Activated naive CD8-positive, alpha-beta T cell treated with anti-CD3 and anti-CD28 coated beads for 36 hours (primary cell): ENCODE results near the gene SV2A. TPM values are rescaled to one million over a fixed set of nuclear protein-coding genes. Genes with fewer than 3 reads are reported as not detected.
"Not testable (repeated sequence)": the region's sequence is repeated elsewhere in the genome, so short reads cannot be mapped to it uniquely, and the experiment has no call there.

Experiments used
- DNase-seq: peaks from one replicate; pipeline ENCODE4 v3.0.0; 2021
- H3K27ac Mint-ChIP-seq: one replicate; pipeline ENCODE4 v1.8.0; 2022; ENCODE audit warnings: mild to moderate bottlenecking, moderate library complexity, mixed read lengths
- H3K27me3 Mint-ChIP-seq: one replicate; pipeline ENCODE4 v1.8.0; 2022; ENCODE audit warnings: mild to moderate bottlenecking, mixed read lengths
- H3K36me3 Mint-ChIP-seq: one replicate; pipeline ENCODE4 v1.8.0; 2021; ENCODE audit warnings: mild to moderate bottlenecking, mixed read lengths
- H3K4me1 Mint-ChIP-seq: one replicate; pipeline ENCODE4 v1.8.0; 2021; ENCODE audit warnings: mixed read lengths
- H3K4me3 Mint-ChIP-seq: one replicate; pipeline ENCODE4 v1.8.0; 2022; ENCODE audit warnings: mild to moderate bottlenecking, moderate library complexity, mixed read lengths
- H3K9me3 Mint-ChIP-seq: one replicate; pipeline ENCODE4 v1.8.0; 2022; ENCODE audit warnings: mixed read lengths
- total RNA-seq, 2 experiments: library from RNA; stranded (reverse); gene quantifications; one replicate each; pipeline ENCODE4 v1.2.3, GENCODE V29; 2021

SV2A gene, protein sequence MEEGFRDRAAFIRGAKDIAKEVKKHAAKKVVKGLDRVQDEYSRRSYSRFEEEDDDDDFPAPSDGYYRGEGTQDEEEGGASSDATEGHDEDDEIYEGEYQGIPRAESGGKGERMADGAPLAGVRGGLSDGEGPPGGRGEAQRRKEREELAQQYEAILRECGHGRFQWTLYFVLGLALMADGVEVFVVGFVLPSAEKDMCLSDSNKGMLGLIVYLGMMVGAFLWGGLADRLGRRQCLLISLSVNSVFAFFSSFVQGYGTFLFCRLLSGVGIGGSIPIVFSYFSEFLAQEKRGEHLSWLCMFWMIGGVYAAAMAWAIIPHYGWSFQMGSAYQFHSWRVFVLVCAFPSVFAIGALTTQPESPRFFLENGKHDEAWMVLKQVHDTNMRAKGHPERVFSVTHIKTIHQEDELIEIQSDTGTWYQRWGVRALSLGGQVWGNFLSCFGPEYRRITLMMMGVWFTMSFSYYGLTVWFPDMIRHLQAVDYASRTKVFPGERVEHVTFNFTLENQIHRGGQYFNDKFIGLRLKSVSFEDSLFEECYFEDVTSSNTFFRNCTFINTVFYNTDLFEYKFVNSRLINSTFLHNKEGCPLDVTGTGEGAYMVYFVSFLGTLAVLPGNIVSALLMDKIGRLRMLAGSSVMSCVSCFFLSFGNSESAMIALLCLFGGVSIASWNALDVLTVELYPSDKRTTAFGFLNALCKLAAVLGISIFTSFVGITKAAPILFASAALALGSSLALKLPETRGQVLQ
- 10 to 100 TPM; 12.5 to 12.8 TPM for total RNA-seq

DNA sequence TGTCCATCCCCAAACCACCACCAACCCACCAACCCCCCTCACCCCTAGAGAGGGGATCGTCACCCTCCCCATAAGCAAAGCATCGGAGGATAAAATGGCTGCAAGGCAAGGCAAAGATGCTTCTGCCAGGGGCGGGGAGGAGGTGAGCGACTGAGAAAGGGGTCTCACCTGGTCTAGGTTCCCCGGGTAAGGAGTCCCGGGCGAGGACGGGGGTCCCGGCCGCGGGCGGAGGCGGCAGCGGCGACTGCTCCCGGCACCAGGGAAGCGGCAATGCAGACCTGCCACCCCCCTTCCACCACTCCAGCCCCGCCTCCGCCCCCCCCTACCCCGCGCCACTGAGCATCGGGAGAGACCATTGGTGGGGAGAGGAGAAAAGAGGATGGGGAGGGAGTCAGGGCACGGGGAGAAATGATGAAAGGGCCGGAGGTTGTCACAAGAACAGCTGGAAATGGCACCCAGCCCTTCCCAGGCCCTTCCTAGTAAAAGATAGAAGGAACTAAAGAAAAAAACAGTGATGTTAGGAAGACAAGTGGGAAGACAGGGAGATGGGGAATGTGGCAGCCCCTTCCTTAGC lies at the start of gene SV2A:
Gene SV2A, minus strand, starts transcription at position 274 of the 574 bp plus-strand sequence. CDS start 4,004 bp downstream, outside the sequence.
- DNase-seq = peak; percentile 47
- Mint-ChIP-seq H3K36me3 (peaks cover 12% of the 10 kb centered on the region), H3K4me3 (peak within 1 kb of the TSS; percentile 88), H3K27me3 (no peaks in the 10 kb centered on the region), H3K4me1 (peaks cover 30% of the 10 kb centered on the region), H3K9me3 (no peaks in the 10 kb centered on the region), H3K27ac (peak within 1 kb of the TSS; percentile 51)

DNA sequence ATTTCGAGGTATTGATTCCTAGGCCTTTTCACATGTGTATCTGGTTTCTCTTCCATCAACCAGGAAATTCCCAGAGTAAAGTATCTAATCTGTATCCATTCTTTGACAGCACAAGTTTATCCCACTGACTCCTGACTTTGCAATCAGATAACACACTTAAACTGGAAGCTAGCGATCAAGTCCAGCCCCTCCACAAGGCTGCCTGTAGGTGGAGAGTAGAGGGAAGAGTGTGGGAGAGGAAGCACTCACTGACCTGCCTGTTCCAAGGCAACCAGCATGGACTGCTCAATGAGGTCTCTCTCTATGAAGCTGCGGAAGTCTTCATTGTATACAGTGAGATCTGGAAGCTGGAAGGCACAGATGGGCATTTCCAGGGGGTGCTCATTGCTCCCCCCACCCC lies 49.4 kb upstream of the SV2A start:
- Mint-ChIP-seq H3K27me3 (no peaks in the 10 kb centered on the region), H3K27ac (no peak overlapping the region), H3K4me3 (no peak overlapping the region), H3K4me1 (peaks cover 10% of the 10 kb centered on the region), H3K9me3 (no peaks in the 10 kb centered on the region), H3K36me3 (peaks cover 16% of the 10 kb centered on the region)
- DNase-seq = no peak

DNA sequence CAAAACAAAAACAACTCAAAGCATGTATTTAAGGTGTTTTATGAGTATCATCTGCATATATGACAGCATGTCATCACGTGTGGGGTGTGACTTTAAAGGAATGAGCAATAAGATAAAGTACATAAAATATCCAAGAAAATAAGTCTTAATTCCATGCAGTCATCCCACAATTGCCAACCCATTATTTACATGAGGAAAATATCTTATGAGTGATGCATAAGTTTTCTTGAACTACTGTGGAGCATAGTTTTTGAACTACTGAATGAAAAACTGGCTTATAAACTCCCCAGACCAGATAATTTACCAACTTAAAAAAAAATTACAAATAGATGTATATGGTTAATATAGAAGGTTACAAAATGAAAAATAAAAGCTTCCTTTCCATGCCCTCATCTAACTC lies 48.8 kb upstream of the SV2A start:
- H3K27ac Mint-ChIP-seq = no peak overlapping the region
- peaks cover 12% of the 10 kb centered on the region for H3K4me1 Mint-ChIP-seq
- no peaks in the 10 kb centered on the region for H3K27me3 Mint-ChIP-seq
- peaks cover 16% of the 10 kb centered on the region for H3K36me3 Mint-ChIP-seq
- H3K9me3 Mint-ChIP-seq = no peaks in the 10 kb centered on the region
- no peak overlapping the region for H3K4me3 Mint-ChIP-seq
- no peak for DNase-seq

DNA sequence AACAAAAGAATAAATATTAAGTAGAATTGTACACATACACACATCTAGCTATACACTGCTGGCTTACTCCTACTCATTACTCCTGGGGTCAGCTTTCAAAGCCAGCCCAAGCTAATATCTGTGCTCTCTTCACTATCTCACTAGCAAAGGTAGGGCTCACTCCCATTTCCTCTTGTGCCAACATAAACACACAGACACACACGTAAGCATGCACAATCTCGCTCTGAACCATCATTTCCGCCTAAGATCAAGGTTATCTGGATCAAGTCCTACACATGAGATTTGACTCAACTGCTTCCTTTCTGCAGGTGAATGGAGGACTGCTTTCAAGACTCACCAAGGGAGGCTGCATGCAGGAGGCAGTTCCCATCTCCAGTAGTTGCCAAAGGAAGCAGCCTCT lies 47.8 kb upstream of the SV2A start:
- no peak for DNase-seq
- Mint-ChIP-seq H3K27ac (no peak overlapping the region), H3K4me1 (peaks cover 12% of the 10 kb centered on the region), H3K9me3 (no peaks in the 10 kb centered on the region), H3K27me3 (no peaks in the 10 kb centered on the region), H3K4me3 (no peak overlapping the region), H3K36me3 (peaks cover 23% of the 10 kb centered on the region)

DNA sequence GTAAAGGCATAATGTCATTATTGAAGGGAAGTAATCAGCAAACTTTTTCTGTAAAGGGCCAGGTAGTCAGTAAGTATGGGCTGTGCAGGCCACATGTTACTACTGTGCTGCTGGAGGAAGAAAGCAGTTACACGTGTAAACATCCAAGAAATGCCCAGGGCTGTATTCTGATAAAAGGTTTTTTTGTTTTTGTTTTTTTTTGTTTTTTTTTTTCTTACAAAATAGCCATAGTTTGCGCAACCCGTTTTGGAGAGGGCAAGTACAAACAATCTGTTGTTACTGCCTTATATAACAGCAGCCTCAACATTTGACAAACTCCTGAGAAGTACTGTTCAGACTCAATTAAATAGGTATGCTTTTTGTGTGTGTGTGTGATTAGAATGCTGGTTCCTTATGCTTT lies 45.7 kb upstream of the SV2A start:
- Mint-ChIP-seq H3K4me1 (peaks cover 12% of the 10 kb centered on the region), H3K36me3 (peaks cover 33% of the 10 kb centered on the region), H3K27me3 (no peaks in the 10 kb centered on the region), H3K27ac (no peak overlapping the region), H3K9me3 (no peaks in the 10 kb centered on the region), H3K4me3 (no peak overlapping the region)
- no peak for DNase-seq

DNA sequence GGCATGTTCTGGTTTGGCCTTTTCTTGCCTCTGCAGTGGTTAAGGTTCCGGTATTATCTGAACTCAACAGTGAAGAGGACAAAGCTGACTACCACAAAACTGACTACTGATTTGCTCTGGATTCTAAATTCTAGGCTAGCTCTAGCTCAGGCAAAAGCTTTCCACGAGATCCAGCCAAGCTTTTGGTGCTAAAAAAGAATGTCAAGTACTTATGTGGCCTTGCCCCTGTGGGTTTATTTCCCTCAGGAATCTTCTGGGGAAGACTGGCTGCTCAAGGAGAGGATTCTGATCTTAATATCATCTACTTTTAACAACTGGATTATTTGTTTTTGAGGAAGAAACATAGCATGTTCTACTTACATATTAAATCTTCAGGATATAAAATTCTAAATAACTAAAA lies 45.1 kb upstream of the SV2A start:
- Mint-ChIP-seq H3K9me3 (no peaks in the 10 kb centered on the region), H3K27me3 (no peaks in the 10 kb centered on the region), H3K36me3 (peaks cover 36% of the 10 kb centered on the region), H3K27ac (peak overlapping the region; percentile 42), H3K4me1 (peaks cover 12% of the 10 kb centered on the region), H3K4me3 (no peak overlapping the region)
- no peak for DNase-seq

DNA sequence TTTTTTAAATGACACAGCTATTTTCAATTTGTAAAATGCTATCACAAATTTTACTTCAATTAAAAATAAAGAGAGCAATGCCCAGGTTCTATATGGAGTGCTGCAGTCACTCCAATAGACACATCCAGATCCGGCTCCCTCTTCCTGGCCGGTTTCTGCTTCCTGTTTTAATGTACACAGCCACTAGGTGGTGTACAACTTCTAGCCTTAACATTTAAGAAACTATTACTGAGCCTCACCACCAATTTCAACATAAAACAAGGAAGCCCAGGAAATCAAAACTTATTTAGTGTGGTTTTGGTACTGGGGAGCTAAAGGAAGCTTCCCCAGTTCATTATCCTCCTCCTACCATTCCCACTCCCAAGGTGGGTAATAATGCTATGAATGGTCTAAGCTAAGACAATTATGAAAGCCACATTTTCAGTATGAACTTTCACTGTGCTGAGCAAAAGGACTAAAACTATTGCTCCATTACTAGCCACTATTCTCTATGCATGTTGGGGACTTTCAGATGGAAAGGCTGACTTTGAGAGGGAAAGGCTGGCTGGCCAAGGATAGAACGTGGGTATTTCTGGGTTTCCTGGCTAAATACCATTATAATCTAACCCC lies 44.5 kb upstream of the SV2A start:
- peak overlapping the region; percentile 42 for H3K27ac Mint-ChIP-seq
- H3K4me3 Mint-ChIP-seq = no peak overlapping the region
- H3K9me3 Mint-ChIP-seq = no peaks in the 10 kb centered on the region
- DNase-seq = peak; percentile 5
- no peaks in the 10 kb centered on the region for H3K27me3 Mint-ChIP-seq
- peaks cover 38% of the 10 kb centered on the region for H3K36me3 Mint-ChIP-seq
- H3K4me1 Mint-ChIP-seq = peaks cover 12% of the 10 kb centered on the region

DNA sequence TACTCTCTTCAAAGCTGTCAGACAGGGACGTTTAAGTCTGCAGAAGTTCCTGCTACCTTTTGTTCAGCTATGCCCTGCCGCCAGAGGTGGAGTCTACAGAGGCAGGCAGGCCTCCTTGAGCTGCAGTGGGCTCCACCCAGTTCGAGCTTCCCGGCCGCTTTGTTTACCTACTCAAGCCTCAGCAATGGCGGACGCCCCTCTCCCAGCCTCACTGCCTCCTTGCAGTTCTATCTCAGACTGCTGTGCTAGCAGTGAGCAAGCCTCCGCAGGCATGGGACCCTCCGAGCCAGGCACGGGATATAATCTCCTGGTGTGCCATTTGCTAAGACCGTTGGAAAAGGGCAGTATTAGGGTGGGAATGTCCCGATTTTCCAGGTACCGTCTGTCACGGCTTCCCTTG lies 39.9 kb upstream of the SV2A start:
- not testable (repeated sequence) for H3K4me1 Mint-ChIP-seq, H3K4me3 Mint-ChIP-seq, H3K27ac Mint-ChIP-seq, H3K27me3 Mint-ChIP-seq, H3K9me3 Mint-ChIP-seq, DNase-seq
- peaks cover 58% of the 10 kb centered on the region for H3K36me3 Mint-ChIP-seq

DNA sequence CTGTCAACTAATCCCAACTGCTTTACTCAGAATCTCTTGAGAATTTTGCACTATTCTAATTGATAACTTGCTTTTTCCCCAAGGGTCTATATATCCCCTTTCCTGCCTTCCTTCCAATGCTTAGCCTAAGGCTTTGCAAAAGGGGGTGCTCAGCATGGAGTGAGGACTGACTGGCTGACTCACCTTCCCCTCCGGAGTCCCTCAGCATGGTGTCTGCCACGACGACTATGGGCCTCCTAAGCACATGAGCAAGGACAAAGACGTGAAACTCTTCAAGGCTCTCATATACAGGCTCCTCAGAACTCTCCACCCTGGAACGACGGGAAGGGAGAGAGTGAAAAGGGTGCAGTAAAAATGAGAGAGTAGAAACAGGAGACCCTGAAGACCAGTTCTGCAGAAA lies 32.3 kb upstream of the SV2A start:
- no peak for DNase-seq
- H3K36me3 Mint-ChIP-seq = peaks cover 31% of the 10 kb centered on the region
- no peak overlapping the region for H3K4me3 Mint-ChIP-seq
- H3K27me3 Mint-ChIP-seq = no peaks in the 10 kb centered on the region
- H3K4me1 Mint-ChIP-seq = no peaks in the 10 kb centered on the region
- no peaks in the 10 kb centered on the region for H3K9me3 Mint-ChIP-seq
- H3K27ac Mint-ChIP-seq = no peak overlapping the region

DNA sequence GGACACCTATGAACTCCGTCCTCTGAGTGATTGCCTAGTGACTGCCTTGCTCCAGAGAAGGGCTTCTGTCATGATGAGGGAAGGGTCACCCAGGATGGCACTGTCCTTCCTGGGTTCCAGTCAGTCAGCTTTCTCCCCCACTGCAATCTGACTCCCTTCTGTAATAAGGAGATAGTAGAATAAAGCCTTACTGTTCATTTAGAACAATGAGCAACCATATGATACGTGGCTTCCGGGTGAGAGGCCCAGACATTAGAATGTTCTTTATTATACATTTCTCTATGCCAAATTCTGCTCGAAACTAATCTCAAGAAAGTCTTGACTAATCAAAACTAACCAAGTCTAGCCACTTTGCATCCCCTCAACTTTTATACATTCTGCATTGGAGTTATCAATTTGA lies 27.6 kb upstream of the SV2A start:
- no peak for DNase-seq
- Mint-ChIP-seq H3K9me3 (no peaks in the 10 kb centered on the region), H3K4me3 (no peak overlapping the region), H3K27me3 (no peaks in the 10 kb centered on the region), H3K27ac (no peak overlapping the region), H3K4me1 (peaks cover 5% of the 10 kb centered on the region), H3K36me3 (peaks cover 21% of the 10 kb centered on the region)

DNA sequence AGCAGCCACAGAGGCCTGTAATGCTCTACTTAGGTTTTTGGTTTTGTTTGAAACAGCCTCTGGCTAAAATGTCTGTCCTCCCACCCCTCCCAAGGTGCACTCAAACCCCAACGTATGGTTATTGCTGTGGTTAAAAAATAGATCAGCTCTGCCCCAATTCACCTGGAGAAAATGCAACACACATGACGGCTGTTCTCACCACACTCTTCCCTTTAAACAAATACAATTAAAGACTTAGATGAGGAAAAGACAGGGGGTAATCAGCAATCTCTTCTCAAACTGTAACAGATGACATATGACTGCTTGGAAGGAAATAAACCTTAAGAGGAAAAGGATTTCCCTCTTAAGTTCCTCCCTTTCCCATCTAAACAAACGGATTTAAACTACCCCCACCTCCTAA lies 25.2 kb upstream of the SV2A start:
- no peak for DNase-seq
- Mint-ChIP-seq H3K36me3 (peaks cover 16% of the 10 kb centered on the region), H3K4me1 (peaks cover 25% of the 10 kb centered on the region), H3K27me3 (no peaks in the 10 kb centered on the region), H3K9me3 (no peaks in the 10 kb centered on the region), H3K4me3 (no peak overlapping the region), H3K27ac (no peak overlapping the region)

DNA sequence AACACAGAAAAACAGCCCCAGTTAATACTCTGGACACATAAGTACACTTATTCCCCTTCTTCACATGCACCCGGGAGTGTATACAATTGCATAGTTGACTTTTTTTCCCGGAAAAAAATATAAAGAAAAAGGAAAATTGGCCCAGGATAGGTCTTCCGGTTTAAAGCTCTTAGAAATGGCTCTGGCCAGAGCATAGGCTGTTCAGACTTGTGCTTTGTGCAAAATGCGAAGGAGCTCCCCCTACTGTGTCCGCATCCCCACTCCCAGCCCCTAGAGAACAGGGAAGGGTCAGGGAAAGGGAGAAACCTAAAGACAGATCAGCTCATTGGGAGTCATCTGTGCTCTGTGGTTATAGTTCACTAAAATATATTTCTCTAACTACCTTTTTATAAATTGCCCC lies 24.6 kb upstream of the SV2A start:
- Mint-ChIP-seq H3K4me1 (peaks cover 32% of the 10 kb centered on the region), H3K27me3 (no peaks in the 10 kb centered on the region), H3K9me3 (no peaks in the 10 kb centered on the region), H3K27ac (no peak overlapping the region), H3K36me3 (peaks cover 16% of the 10 kb centered on the region), H3K4me3 (no peak overlapping the region)
- DNase-seq = no peak

DNA sequence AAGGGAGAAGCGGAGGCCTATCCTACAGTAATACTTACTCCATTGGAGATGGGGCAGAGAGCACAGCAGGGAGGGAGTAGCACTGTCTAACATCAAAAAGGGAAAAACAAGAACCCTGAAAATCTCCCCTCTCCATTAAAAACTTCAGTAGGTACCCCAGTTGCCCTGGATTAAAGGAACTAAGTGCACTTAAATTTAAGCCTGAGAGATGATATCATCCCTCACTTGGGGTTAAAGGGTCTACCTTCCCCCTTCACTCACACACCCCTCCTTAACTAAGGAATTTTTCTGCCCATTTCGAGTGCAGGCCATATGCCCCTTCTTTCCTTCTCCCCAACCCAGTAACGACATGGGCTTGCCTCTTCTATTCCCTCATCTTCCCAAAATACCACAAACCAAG lies 22.8 kb upstream of the SV2A start:
- Mint-ChIP-seq H3K4me3 (no peak overlapping the region), H3K4me1 (peaks cover 35% of the 10 kb centered on the region), H3K27ac (no peak overlapping the region), H3K36me3 (peaks cover 13% of the 10 kb centered on the region), H3K27me3 (no peaks in the 10 kb centered on the region), H3K9me3 (no peaks in the 10 kb centered on the region)
- DNase-seq = no peak

DNA sequence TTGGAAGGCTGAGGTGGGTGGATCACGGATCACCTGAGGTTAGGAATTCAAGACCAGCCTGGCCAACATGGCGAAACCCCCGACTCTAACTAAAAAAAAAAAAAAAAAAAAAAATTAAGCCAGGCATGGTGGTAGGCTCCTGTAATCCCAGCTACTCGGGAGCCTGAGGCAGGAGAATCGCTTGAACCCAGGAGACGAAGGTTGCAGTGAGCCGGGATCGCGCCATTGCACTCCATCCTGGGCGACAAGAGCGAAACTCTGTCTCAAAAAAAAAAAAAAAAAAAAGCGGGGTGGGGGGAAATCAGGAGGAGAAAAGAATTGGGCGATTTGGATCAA lies 21.0 kb upstream of the SV2A start:
- not testable (repeated sequence) for H3K36me3 Mint-ChIP-seq, H3K9me3 Mint-ChIP-seq, H3K27me3 Mint-ChIP-seq, H3K4me3 Mint-ChIP-seq, DNase-seq
- Mint-ChIP-seq H3K27ac (peak overlapping the region; percentile 68), H3K4me1 (peaks cover 33% of the 10 kb centered on the region)

DNA sequence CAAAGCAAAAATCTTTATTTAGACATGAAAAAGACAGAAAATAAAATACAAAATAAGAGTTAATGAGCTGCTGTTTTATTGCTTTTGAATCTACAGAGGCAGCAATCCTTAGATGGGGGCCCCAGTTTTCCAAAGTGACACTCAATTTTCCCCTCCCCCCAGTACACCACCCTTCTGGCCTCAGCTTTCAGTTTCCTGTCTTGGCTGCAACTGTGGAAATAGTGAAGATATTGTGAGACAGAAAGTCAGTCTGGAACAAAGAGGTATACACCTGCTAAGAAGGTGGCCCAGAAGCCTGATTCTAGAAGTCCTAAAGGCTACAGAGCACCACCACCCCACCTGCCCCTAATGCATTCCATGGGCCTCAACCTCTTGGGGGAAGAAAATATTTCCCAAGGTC lies 20.1 kb upstream of the SV2A start:
- Mint-ChIP-seq H3K27ac (peak overlapping the region; percentile 47), H3K36me3 (no peaks in the 10 kb centered on the region), H3K4me3 (peak overlapping the region; percentile 23), H3K27me3 (peaks cover 3% of the 10 kb centered on the region), H3K4me1 (peaks cover 31% of the 10 kb centered on the region), H3K9me3 (no peaks in the 10 kb centered on the region)
- peak; percentile 34 for DNase-seq
